CD4-positive, alpha-beta T cell treated with Interleukin-1 beta for 1 hour (primary cell): Measurements from ENCODE around the gene BCHE.
"Not testable (repeated sequence)": the region's sequence is repeated elsewhere in the genome, so short reads cannot be mapped to it uniquely, and the experiment has no call there.

Experiments
- DNase-seq, 2 donors: peaks; one replicate each; pipeline ENCODE4 v3.0.0-alpha.2; 2020 to 2022

Gene BCHE

DNA sequence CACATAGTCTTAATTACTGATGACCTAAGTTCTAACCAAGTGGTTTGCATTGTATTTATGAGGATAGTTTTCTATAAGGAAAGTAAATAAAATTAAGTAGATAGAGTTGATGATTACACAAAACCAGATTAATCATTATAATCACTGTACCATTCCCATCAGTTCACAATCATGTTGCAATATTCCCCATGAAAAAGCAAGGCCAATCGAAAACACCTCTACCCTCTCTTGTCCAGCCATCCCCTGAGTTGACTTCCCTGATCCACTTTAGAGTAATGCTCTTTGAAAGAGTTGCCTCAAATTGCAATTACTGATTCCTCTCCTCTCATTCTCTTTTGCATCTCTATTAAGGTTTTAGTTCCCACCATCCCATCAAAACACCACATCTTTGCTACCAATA, 21.0 kb downstream of the BCHE start:
- no peak for DNase-seq

DNA sequence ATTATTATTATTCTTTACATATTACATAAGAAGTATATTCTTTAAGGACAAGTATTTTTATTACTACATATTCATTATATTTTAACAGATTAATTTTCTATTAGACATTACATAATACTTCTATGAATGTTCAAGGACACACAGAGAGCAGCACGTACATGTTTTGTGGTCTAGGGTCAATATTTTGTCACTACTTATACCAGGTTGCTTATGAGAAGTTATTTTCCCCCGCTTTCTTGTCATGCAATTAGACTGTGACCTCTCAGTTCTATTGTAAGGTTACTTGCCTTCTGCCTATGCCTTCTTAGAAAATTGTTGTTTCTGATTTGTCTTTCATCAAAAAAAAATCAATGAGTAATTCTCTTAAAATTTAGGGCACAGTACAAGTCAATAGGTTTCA, 21.5 kb downstream of the BCHE start:
- no peak for DNase-seq

DNA sequence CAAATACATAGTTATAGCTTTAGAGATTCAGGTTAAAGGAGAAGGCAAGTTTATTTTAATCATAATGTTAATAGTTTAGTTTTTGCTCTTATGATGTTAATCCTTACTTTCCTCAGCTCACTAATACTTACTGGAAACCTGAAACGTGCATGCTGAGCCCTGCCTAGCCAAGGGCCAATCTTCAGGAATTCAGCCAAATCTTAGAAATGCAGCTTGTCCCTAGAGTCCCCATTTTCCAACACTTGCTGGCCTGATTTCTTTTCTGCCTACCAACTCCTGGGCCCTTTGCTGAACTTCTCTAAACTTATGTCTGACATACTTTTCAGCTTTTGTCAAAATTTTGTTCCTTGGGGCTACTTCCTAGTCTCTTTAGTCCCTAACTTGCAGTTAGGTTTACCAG, 22.8 kb downstream of the BCHE start:
- DNase-seq, result no peak

DNA sequence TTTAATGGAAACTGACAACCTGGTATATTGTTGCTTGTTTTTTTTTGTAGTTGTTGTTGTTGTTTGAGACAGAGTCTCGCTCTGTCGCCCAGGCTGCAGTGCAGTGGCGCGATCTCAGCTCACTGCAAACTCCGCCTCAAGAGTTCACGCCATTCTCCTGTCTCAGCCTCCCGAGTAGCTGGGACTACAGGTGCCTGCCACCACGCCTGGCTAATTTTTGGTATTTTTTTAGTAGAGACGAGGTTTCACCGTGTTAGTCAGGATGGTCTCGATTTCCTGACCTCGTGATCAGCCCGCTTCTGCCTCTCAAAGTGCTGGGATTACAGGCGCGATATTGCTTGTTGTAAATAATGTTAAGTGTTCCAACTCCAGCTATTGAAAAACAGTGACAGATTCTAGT, 29.3 kb downstream of the BCHE start:
- not testable (repeated sequence) for DNase-seq

DNA sequence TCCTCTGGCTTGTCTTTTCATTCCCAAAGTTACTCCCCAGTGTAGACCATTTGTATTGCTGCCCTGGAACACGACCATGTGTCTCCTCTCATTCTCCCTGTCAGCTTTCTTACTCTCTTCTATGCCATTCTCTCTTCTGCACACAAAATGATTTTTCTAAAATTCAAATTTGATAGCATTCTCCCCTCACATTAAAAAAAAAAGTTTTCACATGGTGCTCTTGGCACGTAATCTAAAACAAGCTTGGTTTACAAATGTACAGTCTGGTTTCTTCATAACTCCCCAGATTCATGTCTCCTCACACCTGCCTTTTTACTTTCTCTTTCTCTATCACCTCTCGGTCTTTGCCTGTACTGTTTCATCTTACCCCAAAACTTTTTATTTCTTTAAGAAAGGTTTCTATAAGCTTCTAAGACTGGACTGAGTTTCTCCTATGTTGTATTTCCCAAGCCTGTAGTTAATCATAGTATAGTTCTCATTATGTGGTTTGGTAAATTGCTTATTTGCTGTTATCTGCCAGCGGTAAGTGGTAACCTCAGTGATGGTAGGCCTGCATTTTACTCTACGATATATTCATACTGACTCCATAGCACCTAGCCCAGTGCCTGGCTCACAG, 31.2 kb downstream of the BCHE start:
- no peak for DNase-seq

DNA sequence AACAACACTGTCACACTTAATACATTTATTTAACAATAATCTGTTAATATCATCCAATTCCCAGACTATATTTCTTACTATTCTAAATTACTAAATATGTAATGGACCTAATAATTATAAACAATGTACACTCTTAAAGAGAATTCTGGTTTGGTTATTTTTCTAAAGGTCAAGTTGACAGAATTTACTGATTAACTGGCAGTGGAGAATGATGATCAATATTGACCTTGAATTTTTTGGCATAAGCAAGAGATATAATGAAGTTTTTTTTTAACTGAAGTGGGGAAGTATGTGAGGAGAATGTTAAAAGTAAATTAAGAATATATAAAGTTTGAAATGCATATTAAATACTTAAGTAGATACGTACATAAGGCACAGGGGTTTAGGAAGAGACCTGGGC, 33.8 kb downstream of the BCHE start:
- DNase-seq, result no peak

DNA sequence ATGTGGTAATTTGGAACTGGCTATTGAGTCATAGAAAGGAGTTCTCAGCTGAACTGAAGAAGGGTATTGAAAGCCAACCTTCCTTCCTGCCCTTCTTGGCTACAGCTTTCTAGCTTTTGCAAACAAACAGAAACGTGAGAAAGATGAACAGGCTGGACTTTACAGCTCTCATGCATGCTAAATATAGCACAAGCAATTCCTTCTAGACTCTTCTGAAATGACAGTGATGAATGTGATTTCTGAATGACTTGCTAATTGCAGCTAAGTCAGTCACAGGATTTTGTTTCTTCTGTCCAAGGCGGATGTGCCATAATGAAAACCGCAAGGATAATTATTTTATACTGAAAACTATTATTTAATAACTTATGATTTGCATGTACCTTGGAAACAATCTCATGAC, 36.3 kb downstream of the BCHE start:
- no peak for DNase-seq

DNA sequence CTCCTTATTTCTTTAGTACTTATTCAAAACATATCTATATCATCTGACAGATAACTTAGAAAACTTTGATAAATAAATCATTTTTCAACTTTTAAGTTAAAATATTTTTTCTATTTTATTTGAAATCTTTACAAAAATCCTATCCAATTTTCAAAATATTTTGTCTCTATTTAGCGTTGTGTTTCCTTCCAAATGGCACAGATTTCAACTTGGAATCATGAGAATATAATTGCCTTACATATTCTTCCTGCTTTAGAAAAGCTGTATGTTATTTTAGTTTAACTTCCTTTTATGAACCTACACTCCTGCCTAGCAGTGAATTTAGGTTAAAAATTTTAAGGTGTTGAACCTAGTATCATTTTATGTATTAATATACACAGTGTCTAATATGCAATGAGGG, 38.2 kb downstream of the BCHE start:
- DNase-seq, result no peak

DNA sequence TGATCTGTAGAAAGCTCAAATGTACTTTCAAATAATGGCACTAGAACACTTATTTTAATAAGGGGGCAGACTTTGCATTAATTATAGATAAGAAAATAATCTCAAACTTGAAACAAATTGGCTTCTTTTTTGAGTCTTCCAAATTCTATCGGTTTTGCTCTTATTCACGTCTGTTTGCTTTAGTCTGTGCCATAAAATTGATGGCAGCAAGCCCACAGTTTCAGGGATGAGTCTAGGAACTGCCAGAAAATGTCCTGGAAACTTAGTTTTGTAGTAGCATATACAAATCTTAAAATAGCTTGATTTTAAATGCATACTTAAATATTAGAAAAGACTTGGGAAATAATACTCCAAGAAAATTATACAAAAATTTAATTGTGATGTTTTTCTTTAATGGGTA, 39.7 kb downstream of the BCHE start:
- no peak for DNase-seq

DNA sequence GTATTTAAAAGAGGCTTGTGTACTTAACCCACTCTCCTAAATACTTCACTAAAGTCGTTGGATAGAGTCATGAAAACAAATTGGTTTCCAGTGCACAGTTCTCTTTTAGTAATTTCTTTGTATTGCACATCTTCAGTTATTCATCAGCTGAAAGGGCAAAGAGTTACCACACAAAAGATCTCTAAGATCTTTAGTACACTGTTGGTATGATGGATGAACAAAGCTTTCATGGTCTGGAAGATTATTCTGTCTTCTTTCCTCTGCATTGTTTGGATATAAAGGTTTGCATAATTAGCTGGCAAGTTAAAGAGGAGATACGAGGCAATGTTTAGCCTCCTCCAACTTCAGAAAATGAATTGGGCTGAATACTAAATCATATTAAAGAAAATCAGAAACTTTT, 40.5 kb downstream of the BCHE start:
- no peak for DNase-seq

DNA sequence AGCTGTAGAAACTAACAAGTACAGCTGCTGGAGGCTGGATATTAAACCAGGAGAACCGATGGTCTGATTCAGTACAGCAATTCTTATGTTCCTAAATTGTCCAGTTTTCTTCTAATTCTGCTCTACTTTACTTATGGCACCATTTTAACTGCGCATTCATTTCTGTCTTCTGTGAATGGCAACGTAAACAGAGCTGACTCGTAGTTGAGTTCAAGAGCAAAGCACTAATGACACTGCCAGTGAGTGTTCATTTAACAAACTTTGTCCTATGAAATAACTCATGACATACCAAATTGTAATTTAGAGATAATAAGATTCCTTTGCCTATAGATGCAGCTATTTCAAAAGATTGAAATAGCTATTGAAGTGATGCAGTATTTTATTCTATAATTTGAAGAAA, 48.7 kb downstream of the BCHE start:
- no peak for DNase-seq

DNA sequence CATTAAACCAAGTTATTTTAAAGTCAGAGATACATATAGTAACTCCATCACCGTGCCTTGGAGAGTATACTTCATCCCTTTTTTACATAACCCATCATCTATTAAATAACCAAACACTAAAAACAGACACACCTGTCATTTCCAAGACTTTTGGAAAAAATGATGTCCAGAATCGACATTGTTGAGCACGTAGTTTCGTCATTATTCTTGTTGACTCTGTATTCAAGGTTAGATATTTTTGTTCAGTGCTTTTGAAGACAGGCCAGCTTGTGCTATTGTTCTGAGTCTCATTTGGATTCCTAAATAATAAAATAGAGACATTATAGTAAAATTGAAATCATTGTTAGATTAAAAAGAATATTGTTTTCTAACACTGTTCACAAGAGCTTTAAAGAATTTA, 51.2 kb downstream of the BCHE start:
- no peak for DNase-seq

DNA sequence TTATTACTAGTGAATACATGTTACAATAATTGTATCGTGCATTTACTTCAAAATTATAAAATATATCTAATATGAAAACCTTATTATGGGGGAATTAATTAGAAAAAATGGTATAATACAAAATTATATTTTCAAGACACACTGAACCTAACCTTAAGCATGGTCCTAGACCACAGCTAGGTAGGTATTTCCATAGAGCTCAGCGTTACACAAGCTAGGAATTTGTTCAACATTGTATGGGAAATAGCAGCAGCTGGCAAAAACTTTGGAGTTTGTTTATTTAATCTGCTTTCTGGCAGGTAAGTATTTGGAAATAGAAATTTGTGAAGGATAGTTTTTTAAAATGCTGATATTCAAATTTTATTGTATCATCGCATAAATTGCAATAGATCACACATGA, 52.9 kb downstream of the BCHE start:
- no peak for DNase-seq

DNA sequence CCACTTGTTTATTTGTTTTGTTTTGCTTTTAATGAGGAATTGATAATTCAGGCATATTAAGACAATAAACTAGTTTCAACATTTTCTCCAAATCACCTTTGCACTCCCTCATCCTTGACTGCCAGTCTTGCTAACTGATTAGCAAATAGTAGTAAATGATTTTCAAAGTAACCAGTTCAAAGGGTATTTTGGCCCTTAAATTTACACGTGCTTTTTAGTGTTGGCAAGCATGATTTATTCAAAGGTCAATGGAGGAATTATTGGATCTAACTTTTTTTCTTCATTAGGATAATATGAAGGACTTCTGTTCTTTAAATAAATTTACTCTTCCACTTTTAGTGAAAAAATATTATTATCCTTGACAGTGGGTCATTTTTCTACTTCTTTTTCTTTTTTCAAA, 53.8 kb downstream of the BCHE start:
- no peak for DNase-seq

DNA sequence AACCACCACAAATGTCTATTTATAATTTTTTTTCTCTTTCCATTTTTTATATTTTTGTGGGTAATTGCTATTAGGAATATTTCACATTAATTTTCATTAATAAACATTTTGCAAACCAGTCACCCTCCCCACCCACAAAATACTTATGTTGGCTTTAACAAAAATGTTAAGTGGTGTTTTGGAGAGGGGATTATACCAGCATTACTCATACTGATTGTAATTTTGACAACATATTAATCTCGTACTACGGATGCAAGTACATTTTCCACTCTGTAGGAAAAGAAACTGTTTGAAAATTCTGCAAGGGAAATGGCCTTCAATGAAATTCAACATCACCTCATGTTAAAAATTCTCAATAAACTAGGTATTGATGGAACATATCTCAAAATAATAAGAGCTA, 58.3 kb downstream of the BCHE start:
- DNase-seq, result no peak

DNA sequence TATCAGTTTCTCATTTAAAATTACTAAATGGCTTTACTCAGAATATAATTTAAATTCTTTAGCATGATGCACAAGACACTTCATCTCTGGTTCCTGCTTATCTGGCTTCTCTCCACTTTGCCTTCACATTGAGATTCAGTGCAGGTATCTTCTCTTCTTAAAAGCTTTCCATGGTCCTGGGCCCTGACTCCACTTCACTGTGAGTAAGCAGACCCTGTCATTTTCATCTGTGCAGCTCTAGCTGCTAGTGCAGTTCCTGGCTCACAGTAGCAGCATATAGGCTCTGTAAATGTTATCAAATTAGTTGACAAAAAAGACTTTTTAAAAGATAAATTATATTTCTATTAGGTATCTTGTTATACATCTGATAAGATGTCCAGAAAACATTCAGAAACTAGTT, 58.8 kb downstream of the BCHE start:
- DNase-seq, result no peak

DNA sequence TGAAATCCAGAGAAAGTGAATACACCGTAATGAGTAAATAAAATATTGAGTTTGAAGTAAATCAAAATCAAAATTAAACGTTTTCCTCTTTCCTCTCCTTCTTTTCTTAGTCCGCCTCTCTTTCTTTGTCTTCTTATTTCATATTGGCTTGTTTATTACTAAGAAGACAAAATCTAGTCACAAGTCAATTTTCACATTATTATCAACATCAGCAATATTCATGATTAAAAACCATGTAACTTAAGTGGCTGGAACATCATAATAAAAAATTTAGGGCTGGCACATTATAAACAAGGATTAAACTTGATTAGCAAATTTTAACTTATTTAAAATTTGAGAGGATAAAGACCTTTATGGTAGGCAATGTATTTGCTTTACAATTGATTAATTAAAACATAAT, 61.4 kb downstream of the BCHE start:
- DNase-seq, result no peak

DNA sequence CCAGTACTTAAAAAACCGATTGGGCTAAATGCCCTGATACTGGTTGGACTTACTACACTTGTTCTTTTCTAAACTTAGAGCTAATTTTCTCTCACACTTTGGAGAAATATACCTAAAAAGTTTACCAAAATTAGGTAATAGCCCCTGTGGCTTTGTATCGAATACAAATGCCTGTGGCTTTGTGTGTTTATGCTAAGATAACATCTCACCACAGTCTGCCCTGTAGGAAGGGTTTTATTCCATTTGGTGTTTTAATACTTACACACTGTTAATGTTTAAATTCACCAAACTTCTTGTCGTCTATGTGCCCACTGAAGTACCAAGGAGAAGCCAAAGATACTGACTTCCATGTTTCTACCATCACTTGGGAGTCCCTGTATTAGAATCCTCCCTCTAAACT, 66.4 kb downstream of the BCHE start:
- DNase-seq, result no peak

DNA sequence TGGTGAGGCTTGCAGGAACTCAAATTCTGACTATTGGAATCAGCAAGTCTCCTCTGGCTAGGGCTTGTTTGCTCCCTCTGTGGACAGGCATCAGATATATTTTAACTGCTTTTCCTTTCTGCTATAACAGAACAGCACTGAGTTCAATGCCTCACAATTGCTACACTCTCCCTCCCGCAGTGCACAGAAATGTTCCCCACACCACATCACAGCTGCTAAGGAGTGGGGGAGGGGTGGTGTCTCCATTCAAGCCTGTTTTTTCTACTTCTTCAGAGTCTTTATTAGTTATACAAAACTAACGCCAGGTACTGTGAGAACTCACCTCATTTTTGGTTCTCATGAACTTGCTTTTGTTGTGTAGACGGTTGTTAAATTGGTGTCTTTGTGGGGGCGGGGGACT, 68.5 kb downstream of the BCHE start:
- DNase-seq, result no peak

DNA sequence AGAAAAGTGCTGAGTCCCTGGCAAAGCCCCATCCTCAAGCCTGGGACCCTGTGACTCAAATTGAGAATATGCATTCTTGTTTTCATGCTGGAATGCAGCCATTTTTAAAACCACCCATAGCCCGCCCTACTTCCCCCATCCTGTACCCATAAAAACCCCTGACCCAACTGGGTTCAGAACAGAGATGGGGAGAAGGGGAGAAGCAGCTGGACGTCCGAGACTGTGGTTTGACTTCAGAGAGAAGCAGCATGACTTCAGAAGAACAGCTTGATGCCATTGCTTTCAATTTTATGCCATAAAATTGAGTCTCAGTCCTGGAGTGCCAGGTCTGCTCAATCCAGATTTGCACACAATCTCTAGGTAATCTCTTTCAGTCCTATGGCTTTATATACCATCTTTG, 78.2 kb downstream of the BCHE start:
- DNase-seq, result no peak

DNA sequence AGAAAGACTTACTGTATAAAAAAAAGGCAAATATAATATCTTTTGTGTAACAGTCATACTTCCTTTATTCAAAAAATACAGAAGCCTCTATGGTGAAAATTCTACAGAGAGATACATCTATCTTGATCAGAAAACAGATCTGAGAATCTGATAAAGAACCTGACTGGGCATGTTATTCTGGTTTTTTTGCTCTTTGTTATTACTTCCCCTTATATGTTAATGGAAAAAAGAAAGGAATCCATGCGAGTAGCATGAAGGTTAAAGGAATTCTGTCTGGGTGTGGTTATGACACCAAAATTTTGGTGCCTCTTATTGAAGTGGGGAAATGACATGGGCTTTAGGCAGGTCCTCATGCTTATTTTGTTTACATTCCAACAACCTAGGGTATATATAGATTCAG, 81.7 kb downstream of the BCHE start:
- no peak for DNase-seq

DNA sequence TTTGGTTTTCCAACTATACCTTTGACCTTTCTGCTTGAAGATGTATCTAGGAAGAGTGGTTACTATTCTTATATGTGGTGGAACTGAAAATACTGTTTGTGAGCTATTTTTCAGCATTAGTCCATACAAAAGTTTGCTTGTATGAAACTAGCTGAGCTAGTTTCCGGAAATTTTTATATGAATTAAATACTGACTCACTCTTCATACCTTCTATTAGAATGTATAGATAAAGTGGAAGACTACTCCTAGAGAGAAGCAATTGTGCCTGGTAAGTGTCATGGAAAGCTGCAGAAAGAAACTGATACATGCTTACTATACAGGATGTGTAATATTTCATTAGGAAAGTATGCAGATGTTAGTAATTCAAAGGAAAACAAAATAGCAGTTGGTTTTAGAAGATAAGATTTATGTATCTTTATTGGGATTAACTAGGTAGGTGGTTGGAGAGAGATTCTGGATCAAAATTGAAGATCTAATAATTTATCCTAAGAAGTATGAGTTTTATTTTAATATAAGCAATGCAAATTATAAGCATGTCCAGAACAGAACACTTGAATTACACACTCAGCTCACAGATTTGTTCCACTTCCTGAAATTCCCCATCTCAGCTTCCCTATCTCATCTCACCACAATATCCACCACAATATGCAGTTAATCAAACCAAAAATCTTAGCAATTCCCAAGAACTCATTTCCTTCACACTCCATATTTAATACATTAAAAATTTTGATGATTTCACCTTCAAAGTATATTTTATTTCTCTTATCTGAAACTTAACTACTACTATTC, 82.8 kb downstream of the BCHE start:
- DNase-seq, result no peak

DNA sequence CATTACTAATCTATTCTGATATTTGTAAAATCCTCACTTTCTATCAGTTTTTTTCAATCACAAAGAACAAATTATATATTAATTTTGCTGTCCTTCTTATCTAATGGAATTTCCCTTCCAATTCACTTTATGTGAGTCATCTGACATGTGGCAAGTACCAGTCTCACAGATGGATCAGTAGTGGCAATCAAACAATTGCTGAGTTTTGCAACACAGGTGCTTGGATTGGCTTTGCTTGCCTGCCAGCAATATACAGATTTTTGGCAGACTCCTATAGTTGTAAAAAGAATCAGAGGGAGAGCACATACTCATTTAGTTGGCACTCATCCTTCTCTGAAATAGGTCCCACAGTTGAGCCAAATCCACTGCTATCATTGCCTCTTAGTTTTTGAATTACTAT, 83.7 kb downstream of the BCHE start:
- no peak for DNase-seq

DNA sequence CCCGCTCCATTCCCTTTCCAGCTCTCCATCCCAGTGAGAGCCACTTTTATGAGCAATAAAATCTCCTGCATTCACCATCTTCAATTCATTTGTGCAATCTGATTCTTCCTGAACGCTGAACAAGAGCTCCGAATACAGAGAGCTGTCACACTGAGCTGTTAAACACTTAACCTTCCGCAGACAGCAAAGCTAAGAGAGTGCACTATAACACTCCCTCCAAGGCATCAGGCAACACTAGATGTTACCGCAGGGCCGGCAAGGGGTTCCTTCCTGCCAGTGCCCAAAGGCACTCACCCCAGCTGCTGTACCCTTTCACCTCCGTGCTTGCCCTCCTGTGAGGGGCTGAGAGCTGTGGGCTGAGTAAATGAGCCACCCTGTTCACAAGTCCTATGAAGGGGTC, 85.6 kb downstream of the BCHE start:
- no peak for DNase-seq

DNA sequence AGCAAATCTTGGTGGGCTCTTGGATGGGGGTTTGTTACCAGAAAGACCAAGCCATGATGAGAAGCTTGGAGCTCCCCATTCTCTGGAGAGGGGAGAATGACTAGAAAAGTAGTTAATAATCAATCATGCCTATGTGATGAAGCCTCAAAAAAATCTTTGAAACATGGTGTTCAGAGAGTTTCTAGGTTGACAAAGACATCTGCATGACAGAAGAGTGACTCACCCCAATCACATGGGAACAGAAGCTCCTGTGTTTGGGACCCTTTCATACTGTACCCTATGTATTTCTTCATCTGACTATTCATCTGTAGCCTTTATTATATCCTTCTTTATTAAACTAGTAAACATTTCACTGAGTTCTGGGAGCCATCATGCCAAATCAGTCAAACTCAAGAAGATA, 87.4 kb downstream of the BCHE start:
- DNase-seq, result no peak
